GM12878 (cell line): ENCODE data around the gene MVP. TPM values are rescaled to one million over a fixed set of nuclear protein-coding genes. Genes with fewer than 3 reads are reported as not detected.
A peak's percentile ranks its signal among the peaks of the same experiment; 100 is the strongest.

Experiments used
- ATAC-seq: fragments of 200-7000 bp; cut with Tn5 transposase; 3 replicates; pipeline ENCODE4 v1.9.1; 2020; ENCODE audit warnings: mild to moderate bottlenecking, moderate library complexity
- BruUV-seq: library from RNA; stranded (reverse); fragments of 400-500 nt; replicated peaks from 2 replicates; lab custom pipeline; 2021; lab: Mats Ljungman, UMichigan
- CTCF ChIA-PET: fragments of 300-600 bp; sonication (Branson Sonifier 250); formaldehyde crosslinking; extraction: SDS; loops from one replicate; lab custom pipeline; 2021; ENCODE audit warnings: inconsistent platforms; lab: Yijun Ruan, JAX
- POLR2A ChIA-PET: fragments of 350-600 bp; formaldehyde crosslinking; extraction: SDS; loops from one replicate; lab custom pipeline; 2021; ENCODE audit warnings: inconsistent platforms; lab: Charles Lee
- RAD21 ChIA-PET: fragments of 300-600 bp; sonication (Branson Sonifier 250); formaldehyde crosslinking; loops from one replicate; lab custom pipeline; 2023; ENCODE audit warnings: antibody characterized with exemption; ENCODE audit not compliant: unreplicated experiment; lab: Charles Lee
- SMC1A ChIA-PET: fragments of 300-600 bp; sonication (Branson Sonifier 250); formaldehyde crosslinking; loops from one replicate; lab custom pipeline; 2023; ENCODE audit not compliant: unreplicated experiment, uncharacterized antibody; lab: Charles Lee
- DNase-seq: peaks from one replicate; pipeline ENCODE4 v3.0.0-alpha.2; 2011; ENCODE audit warnings: low read depth, low spot score
- FAIRE-seq: peaks from 3 replicates; lab custom pipeline; 2011; peaks lifted over from hg19 to GRCh38; lab: Jason Lieb, UNC
- H2AFZ ChIP-seq: 2 replicates; pipeline ENCODE4 v1.6.0; 2011; ENCODE audit warnings: low read depth, low read length, control low read depth; ENCODE audit not compliant: control insufficient read depth
- H3K27ac ChIP-seq: 2 replicates; pipeline ENCODE4 v1.5.1; 2011; ENCODE audit warnings: control low read depth; ENCODE audit not compliant: control insufficient read depth, insufficient read depth
- H3K27me3 ChIP-seq, 2 experiments: replicated peaks in 1 of 2; 2 replicates each; pipeline versions ENCODE4 v1.6.0 to v1.6.1; 2011; ENCODE audit warnings: low read length in 1 of 2; ENCODE audit not compliant: control insufficient read depth in 2 of 2, insufficient read depth in 2 of 2
- H3K36me3 ChIP-seq, 2 experiments: 2 replicates each; pipeline ENCODE4 v1.5.1; 2011; ENCODE audit warnings: low read length in 1 of 2; ENCODE audit not compliant: control insufficient read depth in 2 of 2, insufficient read depth in 2 of 2
- H3K4me1 ChIP-seq: 2 replicates; pipeline ENCODE4 v1.6.1; 2011; ENCODE audit warnings: mild to moderate bottlenecking, low read length, moderate library complexity, mixed read lengths; ENCODE audit not compliant: control insufficient read depth, insufficient read depth
- H3K4me2 ChIP-seq: 2 replicates; pipeline ENCODE4 v1.6.0; 2011; ENCODE audit warnings: control low read depth; ENCODE audit not compliant: control insufficient read depth, insufficient read depth
- H3K4me3 ChIP-seq: fragments of 200-600 bp; sonication (generic); 2 replicates; pipeline ENCODE4 v1.5.1; 2016
- H3K79me2 ChIP-seq: 2 replicates; pipeline ENCODE4 v1.6.0; 2011; ENCODE audit warnings: low read length; ENCODE audit not compliant: control insufficient read depth, insufficient read depth
- H3K9ac ChIP-seq: 2 replicates; pipeline ENCODE4 v1.8.0; 2011; ENCODE audit warnings: low read length, control low read depth, mixed read lengths; ENCODE audit not compliant: control insufficient read depth, insufficient read depth
- H3K9me3 ChIP-seq: replicated peaks from 3 replicates; pipeline ENCODE4 v1.5.1; 2011; ENCODE audit warnings: mild to moderate bottlenecking, low read length; ENCODE audit not compliant: control insufficient read depth, insufficient read depth
- H4K20me1 ChIP-seq: 2 replicates; pipeline ENCODE4 v1.6.0; 2011; ENCODE audit not compliant: control insufficient read depth, insufficient read depth
- BMI1 ChIP-seq: fragments of 450-650 bp; IDR thresholded peaks from 2 replicates; pipeline ENCODE4 v1.6.1; 2016; ENCODE audit warnings: mild to moderate bottlenecking, moderate library complexity, borderline replicate concordance
- CBX3 ChIP-seq: fragments of 200-600 bp; sonication (generic); IDR thresholded peaks from 2 replicates; pipeline ENCODE4 v1.6.1; 2016; ENCODE audit warnings: low read depth, borderline replicate concordance
- CEBPB ChIP-seq, 2 experiments: fragments of 150-350 bp in 1 of 2; IDR thresholded peaks; 2 replicates each; pipeline ENCODE4 v1.6.1; 2012 to 2014; ENCODE audit warnings: low read depth in 2 of 2, low read length in 2 of 2, borderline replicate concordance in 1 of 2, inconsistent platforms in 1 of 2
- DPF2 ChIP-seq: fragments of 450-650 bp; IDR thresholded peaks from 2 replicates; pipeline ENCODE4 v1.6.1; 2017; ENCODE audit warnings: mild to moderate bottlenecking
- ETV6 ChIP-seq, 2 experiments: fragments of 450-650 bp in 1 of 2; IDR thresholded peaks in 1 of 2; conservative IDR thresholded peaks in 1 of 2; 2 replicates each; pipeline ENCODE4 v1.6.1; 2014; ENCODE audit warnings: antibody characterized with exemption in 1 of 2, borderline replicate concordance in 1 of 2, low read depth in 1 of 2, mild to moderate bottlenecking in 1 of 2, moderate library complexity in 1 of 2
- JUND ChIP-seq: IDR thresholded peaks from 2 replicates; pipeline ENCODE4 v1.6.1; 2012; ENCODE audit warnings: low read depth, mild to moderate bottlenecking, low read length, improper control_type of control experiment, moderate library complexity
- KAT2A ChIP-seq: conservative IDR thresholded peaks from 2 replicates; pipeline ENCODE4 v1.6.1; 2011; ENCODE audit warnings: low read depth, low read length; ENCODE audit not compliant: control insufficient read depth
- MTA3 ChIP-seq: IDR thresholded peaks from 2 replicates; pipeline ENCODE4 v1.6.1; 2012; ENCODE audit warnings: low read length, inconsistent platforms, borderline replicate concordance
- MYB ChIP-seq: fragments of 150-350 bp; IDR thresholded peaks from 2 replicates; pipeline ENCODE4 v1.6.1; 2014; ENCODE audit warnings: mild to moderate bottlenecking, low read depth, low read length, borderline replicate concordance
- NBN ChIP-seq: fragments of 450-650 bp; IDR thresholded peaks from 2 replicates; pipeline ENCODE4 v1.6.1; 2016
- NRF1 ChIP-seq: conservative IDR thresholded peaks from 2 replicates; pipeline ENCODE4 v1.6.1; 2011; ENCODE audit warnings: mild to moderate bottlenecking, low read depth, low read length, improper control_type of control experiment
- SUZ12 ChIP-seq: fragments of 200-600 bp; sonication (generic); IDR thresholded peaks from one replicate; pipeline ENCODE4 v1.6.1; 2018; ENCODE audit warnings: antibody characterized with exemption, mild to moderate bottlenecking; ENCODE audit not compliant: unreplicated experiment
- TAF1 ChIP-seq: IDR thresholded peaks from 2 replicates; pipeline ENCODE4 v1.6.1; 2011; ENCODE audit warnings: mild to moderate bottlenecking, low read depth, low read length, borderline replicate concordance
- TCF12 ChIP-seq: IDR thresholded peaks from 2 replicates; pipeline ENCODE4 v1.6.1; 2011; ENCODE audit warnings: low read depth, mild to moderate bottlenecking, low read length
- TCF7 ChIP-seq: IDR thresholded peaks from 2 replicates; pipeline ENCODE4 v1.6.1; 2014; ENCODE audit warnings: antibody characterized with exemption, borderline replicate concordance
- YBX1 ChIP-seq: fragments of 450-650 bp; IDR thresholded peaks from 2 replicates; pipeline ENCODE4 v1.6.1; 2016; ENCODE audit warnings: antibody characterized with exemption
- WGBS: methylation state at CpG from one replicate; pipeline ENCODE4 v1.1.6; 2016; ENCODE audit warnings: low lambda C conversion rate; ENCODE audit not compliant: insufficient replicate concordance, insufficient coverage; ENCODE audit errors: missing lambda C conversion rate; 5-methylcytosine and 5-hydroxymethylcytosine counted together
- in situ Hi-C: fragments of 300-500 bp; cut with MboI; formaldehyde crosslinking; loops from 9 replicates; pipeline ENCODE4 v1.14.3; 2018; ENCODE audit warnings: mixed read lengths
- intact Hi-C: fragments of 100-400 bp; cut with micrococcal nuclease; formaldehyde crosslinking; loops from one replicate; pipeline ENCODE4 v1.14.2; 2022; ENCODE audit not compliant: unreplicated experiment
- polyA plus RNA-seq, 11 experiments: library from polyadenylated mRNA; depleted of rRNA in 4 of 11; unstranded in 6 of 11; stranded (reverse) in 5 of 11; fragments of >200 nt; fragmentation: Nextera tagmentation in 4 of 11; fragmentation: Illumina TruSeq in 1 of 11; extraction: Ambion mirVana in 4 of 11; extraction: Trizol in 1 of 11; gene quantifications; 1 replicate in 1 of 11; 2 replicates in 10 of 11; pipeline versions ENCODE4 v1.2.1 to v1.2.3, GENCODE V29; 2011 to 2016; ENCODE audit warnings: inconsistent platforms in 2 of 11, missing spikeins in 2 of 11, low read depth in 1 of 11
- total RNA-seq, 4 experiments: library from RNA; depleted of rRNA in 3 of 4; stranded (reverse); fragments of >200 nt in 3 of 4; fragmentation: Illumina TruSeq in 1 of 4; extraction: Trizol in 1 of 4; gene quantifications; 2 replicates each; pipeline versions ENCODE4 v1.2.1 to v1.2.3, GENCODE V29; 2013 to 2021
- TF ChIP-seq, protein P1 (sequence below): fragments of 450-650 bp; formaldehyde crosslinking; IDR thresholded peaks from 2 replicates; pipeline ENCODE4 v1.5.0; 2022; ENCODE audit warnings: mild to moderate bottlenecking, missing genetic modification characterization
- TF ChIP-seq, protein P2 (sequence below): fragments of 450-650 bp; IDR thresholded peaks from 2 replicates; pipeline ENCODE4 v1.6.1; 2016; ENCODE audit warnings: mild to moderate bottlenecking

MVP gene
- total and polyA plus RNA-seq, 10 of the 15 experiments (the other 5 are each of a cell fraction or from before 2014, with no cell fraction given): 0.98 to 74.2 (median 54.7) TPM

DNA sequence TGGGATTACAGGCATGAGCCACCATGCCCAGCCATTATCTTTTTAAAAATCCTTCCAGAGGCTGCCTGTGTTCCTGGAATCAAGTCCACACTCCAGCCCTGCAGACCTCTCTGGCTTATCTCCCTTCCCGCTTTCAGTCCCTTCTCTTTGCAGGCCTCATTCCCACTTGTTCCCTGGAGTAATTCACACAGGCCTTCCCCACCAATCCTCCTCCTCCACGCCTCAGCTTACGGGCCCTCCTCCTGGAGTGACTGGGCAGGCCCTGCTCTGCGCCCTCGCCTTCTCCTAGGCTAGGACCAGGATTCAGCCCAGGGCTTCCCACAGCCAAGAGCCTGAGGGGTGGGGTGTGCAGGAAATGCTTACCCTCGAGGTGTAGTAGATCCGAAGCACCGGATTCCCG is 40.0 kb downstream of the MVP start (continued):
- no peak for TF ChIP-seq MTA3
- TF ChIP-seq CBX3: no peak
- no peak for TF ChIP-seq ETV6 (conservative IDR thresholded peaks at IDR 0.05 in 1 of 2, IDR thresholded peaks at IDR 0.05 in 1 of 2; ENCODE audit: borderline replicate concordance in 1 of 2, low read depth in 1 of 2)
- no peak for TF ChIP-seq JUND
- TF ChIP-seq, protein P1, sequence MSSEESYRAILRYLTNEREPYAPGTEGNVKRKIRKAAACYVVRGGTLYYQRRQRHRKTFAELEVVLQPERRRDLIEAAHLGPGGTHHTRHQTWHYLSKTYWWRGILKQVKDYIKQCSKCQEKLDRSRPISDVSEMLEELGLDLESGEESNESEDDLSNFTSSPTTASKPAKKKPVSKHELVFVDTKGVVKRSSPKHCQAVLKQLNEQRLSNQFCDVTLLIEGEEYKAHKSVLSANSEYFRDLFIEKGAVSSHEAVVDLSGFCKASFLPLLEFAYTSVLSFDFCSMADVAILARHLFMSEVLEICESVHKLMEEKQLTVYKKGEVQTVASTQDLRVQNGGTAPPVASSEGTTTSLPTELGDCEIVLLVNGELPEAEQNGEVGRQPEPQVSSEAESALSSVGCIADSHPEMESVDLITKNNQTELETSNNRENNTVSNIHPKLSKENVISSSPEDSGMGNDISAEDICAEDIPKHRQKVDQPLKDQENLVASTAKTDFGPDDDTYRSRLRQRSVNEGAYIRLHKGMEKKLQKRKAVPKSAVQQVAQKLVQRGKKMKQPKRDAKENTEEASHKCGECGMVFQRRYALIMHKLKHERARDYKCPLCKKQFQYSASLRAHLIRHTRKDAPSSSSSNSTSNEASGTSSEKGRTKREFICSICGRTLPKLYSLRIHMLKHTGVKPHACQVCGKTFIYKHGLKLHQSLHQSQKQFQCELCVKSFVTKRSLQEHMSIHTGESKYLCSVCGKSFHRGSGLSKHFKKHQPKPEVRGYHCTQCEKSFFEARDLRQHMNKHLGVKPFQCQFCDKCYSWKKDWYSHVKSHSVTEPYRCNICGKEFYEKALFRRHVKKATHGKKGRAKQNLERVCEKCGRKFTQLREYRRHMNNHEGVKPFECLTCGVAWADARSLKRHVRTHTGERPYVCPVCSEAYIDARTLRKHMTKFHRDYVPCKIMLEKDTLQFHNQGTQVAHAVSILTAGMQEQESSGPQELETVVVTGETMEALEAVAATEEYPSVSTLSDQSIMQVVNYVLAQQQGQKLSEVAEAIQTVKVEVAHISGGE (CRISPR knock-in tag): no peak
- TF ChIP-seq BMI1: no peak
- TF ChIP-seq DPF2: no peak

DNA sequence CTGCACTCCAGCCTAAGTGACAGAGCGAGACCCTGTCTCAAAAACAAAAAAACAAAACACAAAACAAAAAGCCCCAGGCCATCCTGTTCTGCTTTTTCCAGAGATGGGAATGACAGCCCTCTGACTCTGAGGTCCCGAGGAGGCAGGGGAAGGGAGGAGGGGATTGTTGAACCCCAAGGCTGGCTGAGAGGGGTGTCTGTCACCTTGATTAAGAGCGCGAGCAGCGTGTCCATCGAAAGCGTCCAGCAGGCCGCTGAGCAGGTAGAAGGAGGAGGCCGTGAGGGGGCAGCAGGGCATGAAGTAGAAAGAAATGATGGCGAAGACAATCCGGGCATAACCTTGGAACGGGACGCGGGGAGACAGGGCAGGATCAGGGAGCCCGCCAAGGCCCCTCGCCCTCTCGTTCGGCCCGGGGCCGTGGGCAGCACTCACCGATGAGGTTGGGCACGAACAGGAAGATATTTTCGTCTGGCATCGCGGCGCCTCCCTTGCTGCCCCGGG is 42.2 kb downstream of the MVP start:
- Histone ChIP-seq H3K79me2 (peaks cover 7% of the 10 kb centered on the region), H3K27me3 (0 out of 4 replicates have a peak, but pooled peaks cover 0 to 1% of the 10 kb centered on the region in 2 experiments), H3K4me3 (peak overlapping the region; percentile 92), H3K9ac (peak overlapping the region; percentile 77), H3K27ac (peak overlapping the region; percentile 95; the same call in 1 of the 2 replicates), H3K36me3 (peaks cover 0 to 3% of the 10 kb centered on the region in 2 experiments; a peak in 2 of 4 replicates), H3K9me3 (no peaks in the 10 kb centered on the region), H2AFZ (peak overlapping the region; percentile 100), H3K4me1 (peaks cover 4% of the 10 kb centered on the region), H3K4me2 (peak overlapping the region; percentile 48), H4K20me1 (no peaks in the 10 kb centered on the region)
- no peak for DNase-seq
- POLR2A ChIA-PET: interaction anchor here (1.5 kb wide), 1 partner anchor 42 kb away, joined by 6 read pairs; the partner anchor contains the start of gene MVP
- under 1% methylated on average over 27 of the region's 27 CpGs for WGBS
- CTCF ChIA-PET: interaction anchor here (0.6 to 1.5 kb wide), 2 partner anchors 15 to 164 kb away, joined by 3 to 6 read pairs; no protein-coding TSS in a partner anchor
- intact Hi-C loops: loop anchor here (5.0 to 10.0 kb wide), 2 partner anchors 40 to 62 kb away; partner anchors contain the start of genes KCTD13 and MVP
- in situ Hi-C loops: no loop called here
- RAD21 ChIA-PET: no interaction called here
- BruUV-seq: TSS peak; percentile 88
- SMC1A ChIA-PET: interaction anchor here (0.6 to 1.2 kb wide), 2 partner anchors 44 to 46 kb away, joined by 3 read pairs; no protein-coding TSS in a partner anchor
- no peak for FAIRE-seq
- ATAC-seq: peak; percentile 24
- TF ChIP-seq MYB: no peak
- no peak for TF ChIP-seq KAT2A
- no peak for TF ChIP-seq TCF7
- TF ChIP-seq NBN: no peak; the same call in 1 of the 2 replicates
- no peak for TF ChIP-seq SUZ12
- TF ChIP-seq TCF12: no peak
- TF ChIP-seq TAF1: no peak
- TF ChIP-seq NRF1: no peak
- TF ChIP-seq, protein P2, sequence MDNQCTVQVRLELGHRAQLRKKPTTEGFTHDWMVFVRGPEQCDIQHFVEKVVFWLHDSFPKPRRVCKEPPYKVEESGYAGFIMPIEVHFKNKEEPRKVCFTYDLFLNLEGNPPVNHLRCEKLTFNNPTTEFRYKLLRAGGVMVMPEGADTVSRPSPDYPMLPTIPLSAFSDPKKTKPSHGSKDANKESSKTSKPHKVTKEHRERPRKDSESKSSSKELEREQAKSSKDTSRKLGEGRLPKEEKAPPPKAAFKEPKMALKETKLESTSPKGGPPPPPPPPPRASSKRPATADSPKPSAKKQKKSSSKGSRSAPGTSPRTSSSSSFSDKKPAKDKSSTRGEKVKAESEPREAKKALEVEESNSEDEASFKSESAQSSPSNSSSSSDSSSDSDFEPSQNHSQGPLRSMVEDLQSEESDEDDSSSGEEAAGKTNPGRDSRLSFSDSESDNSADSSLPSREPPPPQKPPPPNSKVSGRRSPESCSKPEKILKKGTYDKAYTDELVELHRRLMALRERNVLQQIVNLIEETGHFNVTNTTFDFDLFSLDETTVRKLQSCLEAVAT: no peak
- no peak for TF ChIP-seq YBX1
- TF ChIP-seq CEBPB (IDR thresholded peaks at IDR 0.05; ENCODE audit: borderline replicate concordance in 1 of 2, low read depth in 2 of 2, low read length in 2 of 2): no peak
